Activated CD8-positive, alpha-beta memory T cell treated with anti-CD3 and anti-CD28 coated beads for 36 hours (primary cell): ENCODE measurements around the gene CSE1L. TPM values are rescaled to one million over a fixed set of nuclear protein-coding genes. Genes with fewer than 3 reads are reported as not detected.

ENCODE experiments used
- total RNA-seq, 2 experiments: library from RNA; stranded (reverse); gene quantifications; one replicate each; pipeline ENCODE4 v1.2.3, GENCODE V29; 2021

CSE1L gene
- total RNA-seq, 2 experiments from 2014 or later, result 168 to 171 TPM

Other genes with a start within 250 kb of the CSE1L start
- gene PREX1, start 218.3 kb upstream of the CSE1L start, total RNA-seq, result 10 to 100 TPM; 82.8 to 86.5 TPM
- gene ARFGEF2, start 124.6 kb upstream of the CSE1L start, total RNA-seq, result 10 to 100 TPM; 34.2 to 35.3 TPM
- gene STAU1, start 142.0 kb downstream of the CSE1L start, total RNA-seq, result 10 to 100 TPM; 76.4 to 77.5 TPM
- 10 to 100 TPM; 63.1 to 64.8 TPM for gene DDX27, start 173.1 kb downstream of the CSE1L start, total RNA-seq
- 10 to 100 TPM; 47.3 to 47.6 TPM for gene ZNFX1, start 231.7 kb downstream of the CSE1L start, total RNA-seq